Stimulated activated effector memory CD8-positive, alpha-beta T cell treated with anti-CD3 and anti-CD28 coated beads, Interleukin-12 subunit alpha, Interleukin-12 subunit beta, amount 100 ng/mL, for 72 hours (primary cell): ENCODE data around the gene PTPRJ.

Source experiments
- ATAC-seq: fragments of 150-1000 bp; cut with Tn5 transposase; 2 replicates; pipeline ENCODE4 v1.10.0; 2021
- DNase-seq, 2 donors: peaks; one replicate each; pipeline ENCODE4 v3.0.0; 2021 to 2022; ENCODE audit warnings: low spot score in 2 of 2
- H3K27ac Mint-ChIP-seq: one replicate; pipeline ENCODE4 v1.8.0; 2022; ENCODE audit warnings: mild to moderate bottlenecking, mixed read lengths
- H3K36me3 Mint-ChIP-seq: one replicate; pipeline ENCODE4 v1.8.0; 2022; ENCODE audit warnings: mild to moderate bottlenecking, mixed read lengths
- H3K4me1 Mint-ChIP-seq: one replicate; pipeline ENCODE4 v1.8.0; 2022; ENCODE audit warnings: mixed read lengths
- H3K4me3 Mint-ChIP-seq: one replicate; pipeline ENCODE4 v1.8.0; 2022; ENCODE audit warnings: mild to moderate bottlenecking, mixed read lengths
- H3K9me3 Mint-ChIP-seq: one replicate; pipeline ENCODE4 v1.8.0; 2022; ENCODE audit warnings: mixed read lengths

The PTPRJ gene

GRCh38 chr11:48104568-48104924 lies 124.2 kb downstream of the PTPRJ start:
- no peak overlapping the region for H3K4me3 Mint-ChIP-seq
- peaks cover 77% of the 10 kb centered on the region for H3K4me1 Mint-ChIP-seq
- no peaks in the 10 kb centered on the region for H3K9me3 Mint-ChIP-seq
- DNase-seq: no peak
- no peak for ATAC-seq
- peaks cover 18% of the 10 kb centered on the region for H3K36me3 Mint-ChIP-seq
- no peak overlapping the region for H3K27ac Mint-ChIP-seq

DNA sequence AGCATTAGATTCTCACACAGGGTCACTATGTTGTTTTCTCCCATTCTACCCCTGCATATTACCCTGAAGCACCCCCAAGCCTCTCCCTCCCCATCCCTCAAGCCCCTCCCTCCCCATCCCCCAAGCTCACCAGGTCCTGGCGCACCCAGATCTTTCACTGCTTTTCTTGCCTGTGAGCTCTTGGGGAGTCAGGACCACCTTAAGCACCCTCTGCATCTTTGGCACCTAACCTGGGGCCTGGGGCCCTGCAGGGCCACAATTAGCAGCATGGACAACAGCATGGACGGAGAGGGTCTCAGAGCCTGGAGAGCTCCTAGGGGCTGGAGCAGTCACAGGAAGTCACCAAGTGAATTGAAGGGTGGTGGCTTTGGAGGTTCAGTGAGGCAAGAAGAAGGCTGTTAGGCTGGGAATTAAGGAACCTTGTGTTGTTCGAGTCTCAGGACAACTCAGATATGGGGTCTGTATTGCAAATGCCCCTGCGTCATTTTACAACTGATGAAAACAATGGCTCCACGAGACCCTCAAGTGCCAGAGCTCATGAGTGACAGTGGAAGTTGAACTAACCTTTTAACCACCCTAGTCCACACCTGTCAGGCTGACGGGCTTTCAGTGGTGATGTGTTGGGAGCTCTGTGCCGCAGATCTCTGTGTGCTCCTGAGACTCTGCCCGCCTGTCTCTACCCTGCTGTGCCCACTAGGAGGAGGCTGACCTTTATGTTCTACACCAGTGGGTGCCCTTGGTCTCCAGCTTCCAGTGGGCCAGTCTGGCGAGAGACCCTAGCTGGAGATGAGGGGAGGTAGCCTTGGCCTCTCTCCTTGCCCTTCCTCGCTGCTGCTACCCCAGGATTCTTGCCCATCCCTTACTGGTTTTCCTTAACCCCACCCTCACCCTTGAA lies 125.0 kb downstream of the PTPRJ start:
- Mint-ChIP-seq H3K4me1 (peaks cover 80% of the 10 kb centered on the region), H3K4me3 (no peak overlapping the region), H3K9me3 (no peaks in the 10 kb centered on the region), H3K27ac (no peak overlapping the region), H3K36me3 (peaks cover 19% of the 10 kb centered on the region)
- DNase-seq: no peak
- ATAC-seq: no peak

DNA sequence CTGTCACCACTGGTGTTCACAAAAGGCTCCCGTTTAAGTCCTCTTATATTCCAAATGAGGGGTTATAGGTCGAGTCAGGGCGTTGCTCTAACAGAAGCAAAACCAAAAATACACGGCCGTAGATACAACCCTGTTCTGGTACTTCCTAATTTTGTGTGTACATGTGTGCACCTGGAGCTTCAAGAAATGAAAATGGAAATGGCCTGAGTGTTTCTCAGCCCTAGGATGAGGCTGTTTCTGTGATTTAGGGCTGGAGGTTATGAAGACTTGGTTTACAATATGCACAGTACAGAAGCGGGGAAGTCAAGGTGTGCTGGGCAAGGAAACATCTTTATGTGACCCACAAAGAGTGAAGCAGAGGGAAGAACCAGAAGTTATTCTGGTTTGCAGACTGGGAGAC lies 125.8 kb downstream of the PTPRJ start:
- peaks cover 76% of the 10 kb centered on the region for H3K4me1 Mint-ChIP-seq
- no peaks in the 10 kb centered on the region for H3K9me3 Mint-ChIP-seq
- H3K4me3 Mint-ChIP-seq: peak overlapping the region; percentile 3
- peak overlapping the region; percentile 38 for H3K27ac Mint-ChIP-seq
- no peak for ATAC-seq
- peaks cover 26% of the 10 kb centered on the region for H3K36me3 Mint-ChIP-seq
- no peak for DNase-seq

DNA sequence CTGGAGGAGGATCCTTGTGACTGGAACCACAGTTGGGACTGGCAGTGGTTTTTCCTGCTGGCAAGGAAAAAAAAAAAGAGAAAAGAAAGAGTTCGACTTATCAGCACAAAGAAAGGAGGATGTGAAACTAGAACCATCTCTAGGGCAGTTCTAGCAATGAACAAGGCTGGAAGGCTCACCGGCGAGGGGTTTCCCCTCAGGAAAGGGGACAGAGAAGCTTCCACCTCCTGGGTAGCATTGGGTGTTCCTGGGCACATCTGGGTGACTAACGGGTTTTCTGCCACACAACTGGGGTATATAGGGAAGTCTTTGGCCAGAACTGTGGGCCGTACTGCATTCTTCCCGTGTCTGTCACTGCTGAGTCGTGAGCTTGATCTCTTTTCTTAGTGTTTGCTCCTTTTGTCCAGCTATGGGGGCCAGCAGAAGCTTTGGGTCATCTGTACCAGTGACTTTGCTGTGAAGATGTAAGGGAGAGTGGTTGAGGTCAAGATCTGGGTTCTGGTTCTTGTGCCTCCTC lies 126.9 kb downstream of the PTPRJ start:
- Mint-ChIP-seq H3K36me3 (peaks cover 29% of the 10 kb centered on the region), H3K4me1 (peaks cover 71% of the 10 kb centered on the region), H3K27ac (peak overlapping the region; percentile 38), H3K4me3 (peak overlapping the region; percentile 3), H3K9me3 (no peaks in the 10 kb centered on the region)
- ATAC-seq (peak; percentile 79), DNase-seq (no peak)

GRCh38 chr11:48108231-48109045 lies 128.1 kb downstream of the PTPRJ start:
- peak overlapping the region; percentile 47 for H3K4me3 Mint-ChIP-seq
- no peak for ATAC-seq
- peaks cover 62% of the 10 kb centered on the region for H3K4me1 Mint-ChIP-seq
- peak overlapping the region; percentile 38 for H3K27ac Mint-ChIP-seq
- no peak for DNase-seq
- peaks cover 29% of the 10 kb centered on the region for H3K36me3 Mint-ChIP-seq
- no peaks in the 10 kb centered on the region for H3K9me3 Mint-ChIP-seq

GRCh38 chr11:48109046-48109666 lies 128.8 kb downstream of the PTPRJ start:
- DNase-seq: peak in 1 of 2 donors; percentile 45
- Mint-ChIP-seq H3K9me3 (no peaks in the 10 kb centered on the region), H3K36me3 (peaks cover 33% of the 10 kb centered on the region), H3K4me3 (peak overlapping the region; percentile 47), H3K4me1 (peaks cover 56% of the 10 kb centered on the region), H3K27ac (peak overlapping the region; percentile 38)
- ATAC-seq: peak; percentile 27

DNA sequence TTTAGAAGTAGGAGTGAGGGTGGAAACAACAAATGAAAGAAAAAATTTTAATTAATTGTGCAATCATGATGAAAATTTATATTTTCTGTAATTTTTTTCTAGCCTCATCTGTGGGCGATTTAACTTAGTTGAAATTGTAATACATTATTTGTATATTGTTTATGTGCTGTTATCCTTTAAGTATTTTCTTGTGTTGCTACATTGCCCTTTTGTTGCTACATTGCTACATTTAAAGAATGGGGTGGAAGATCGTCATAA lies 130.1 kb downstream of the PTPRJ start:
- ATAC-seq (no peak), DNase-seq (no peak)
- Mint-ChIP-seq H3K36me3 (peaks cover 46% of the 10 kb centered on the region), H3K4me3 (peak overlapping the region; percentile 47), H3K9me3 (peaks cover 10% of the 10 kb centered on the region), H3K27ac (no peak overlapping the region), H3K4me1 (peaks cover 55% of the 10 kb centered on the region)

GRCh38 chr11:48111891-48112290 lies 131.5 kb downstream of the PTPRJ start:
- Mint-ChIP-seq H3K4me3 (no peak overlapping the region), H3K4me1 (peaks cover 40% of the 10 kb centered on the region), H3K27ac (no peak overlapping the region), H3K36me3 (peaks cover 58% of the 10 kb centered on the region), H3K9me3 (peaks cover 13% of the 10 kb centered on the region)
- ATAC-seq (no peak), DNase-seq (no peak)

GRCh38 chr11:48114740-48115139 lies 134.4 kb downstream of the PTPRJ start:
- H3K36me3 Mint-ChIP-seq: peaks cover 87% of the 10 kb centered on the region
- no peak overlapping the region for H3K4me3 Mint-ChIP-seq
- no peak for ATAC-seq
- no peak for DNase-seq
- peak overlapping the region; percentile 11 for H3K27ac Mint-ChIP-seq
- peaks cover 14% of the 10 kb centered on the region for H3K4me1 Mint-ChIP-seq
- peaks cover 13% of the 10 kb centered on the region for H3K9me3 Mint-ChIP-seq

GRCh38 chr11:48116437-48117228 lies 136.3 kb downstream of the PTPRJ start:
- Mint-ChIP-seq H3K4me1 (peaks cover 8% of the 10 kb centered on the region), H3K36me3 (peaks cover 88% of the 10 kb centered on the region), H3K27ac (peak overlapping the region; percentile 26), H3K4me3 (no peak overlapping the region), H3K9me3 (peaks cover 13% of the 10 kb centered on the region)
- peak; percentile 52 for ATAC-seq
- DNase-seq: no peak

- ATAC-seq: no peak
- no peak overlapping the region for H3K27ac Mint-ChIP-seq
- no peak overlapping the region for H3K4me3 Mint-ChIP-seq
- no peaks in the 10 kb centered on the region for H3K9me3 Mint-ChIP-seq
- no peak for DNase-seq
- peaks cover 100% of the 10 kb centered on the region for H3K36me3 Mint-ChIP-seq
- peaks cover 9% of the 10 kb centered on the region for H3K4me1 Mint-ChIP-seq
These were observed 141.9 kb downstream of the PTPRJ start for GRCh38 chr11:48122246-48122645.

DNA sequence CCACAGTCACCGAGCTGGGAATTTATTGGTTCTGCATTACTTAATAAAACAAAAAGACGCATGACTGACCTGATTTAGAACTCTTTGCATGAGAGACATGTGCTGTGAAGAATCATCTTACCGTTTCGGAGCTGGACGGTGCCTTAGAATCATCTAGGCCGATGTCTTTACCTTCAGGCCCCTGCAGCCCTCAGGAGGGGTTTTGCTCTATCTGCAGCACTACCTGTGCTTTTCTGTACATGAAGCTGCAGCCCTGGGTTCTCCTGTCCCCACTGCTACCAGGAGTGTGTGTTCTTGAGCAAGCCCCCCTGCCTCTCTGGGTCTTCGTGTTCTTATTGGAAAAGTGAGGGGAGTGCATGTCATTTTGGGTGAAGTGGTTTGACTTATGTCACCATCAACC lies 142.3 kb downstream of the PTPRJ start:
- H3K9me3 Mint-ChIP-seq: no peaks in the 10 kb centered on the region
- H3K4me3 Mint-ChIP-seq: no peak overlapping the region
- H3K4me1 Mint-ChIP-seq: peaks cover 13% of the 10 kb centered on the region
- H3K36me3 Mint-ChIP-seq: peaks cover 100% of the 10 kb centered on the region
- ATAC-seq: no peak
- H3K27ac Mint-ChIP-seq: no peak overlapping the region
- DNase-seq: no peak

- Mint-ChIP-seq H3K4me1 (peaks cover 19% of the 10 kb centered on the region), H3K36me3 (peaks cover 100% of the 10 kb centered on the region), H3K9me3 (no peaks in the 10 kb centered on the region), H3K27ac (peak overlapping the region; percentile 69), H3K4me3 (no peak overlapping the region)
- ATAC-seq (no peak), DNase-seq (no peak)
These were observed 143.0 kb downstream of the PTPRJ start for GRCh38 chr11:48123254-48123875.

- ATAC-seq (no peak), DNase-seq (no peak)
- Mint-ChIP-seq H3K36me3 (peaks cover 99% of the 10 kb centered on the region), H3K4me1 (peaks cover 24% of the 10 kb centered on the region), H3K4me3 (no peak overlapping the region), H3K9me3 (no peaks in the 10 kb centered on the region), H3K27ac (peak overlapping the region; percentile 69)
These were observed 143.8 kb downstream of the PTPRJ start for GRCh38 chr11:48123934-48124755.
